ENCODE data around the gene GPATCH1.
"Not testable (repeated sequence)": the region's sequence is repeated elsewhere in the genome, so short reads cannot be mapped to it uniquely, and the experiment has no call there.

Gene GPATCH1

GRCh38 chr19:33150852-33151518, 70.0 kb downstream of the GPATCH1 start:
- Histone ChIP-seq H3K27me3 (replicated peaks; ENCODE audit: control insufficient read depth, insufficient read depth, low read length) (peaks cover 3% of the 10 kb centered on the region), H3K9me3 (ENCODE audit: control insufficient read depth, low read length) (no peaks in the 10 kb centered on the region), H3K36me3 (ENCODE audit: control insufficient read depth, insufficient read depth, low read length, severe bottlenecking) (no peaks in the 10 kb centered on the region), H3K4me3 (ENCODE audit: low read length) (no peak overlapping the region), H3K9ac (ENCODE audit: low read length) (no peak overlapping the region), H3K4me1 (ENCODE audit: control insufficient read depth, insufficient read depth, low read length) (peaks cover 2% of the 10 kb centered on the region)
- DNase-seq (ENCODE audit: low read depth) = no peak

- DNase-seq (ENCODE audit: low read depth) = peak; percentile 79
Observed at GRCh38 chr19:33152176-33152575, 71.2 kb downstream of the GPATCH1 start.

GRCh38 chr19:33152625-33153024, 71.6 kb downstream of the GPATCH1 start:
- not testable (repeated sequence) for H3K4me3 ChIP-seq (ENCODE audit: low read length); H3K36me3 ChIP-seq (ENCODE audit: control insufficient read depth, insufficient read depth, low read length, severe bottlenecking); H3K9ac ChIP-seq (ENCODE audit: low read length); H3K27me3 ChIP-seq (replicated peaks; ENCODE audit: control insufficient read depth, insufficient read depth, low read length); H3K9me3 ChIP-seq (ENCODE audit: control insufficient read depth, low read length); DNase-seq (ENCODE audit: low read depth)
- H3K4me1 ChIP-seq (ENCODE audit: control insufficient read depth, insufficient read depth, low read length) = peaks cover 10% of the 10 kb centered on the region

More at GRCh38 chr19:33152176-33152575, 71.2 kb downstream of the GPATCH1 start:
- Histone ChIP-seq H3K36me3 (ENCODE audit: control insufficient read depth, insufficient read depth, low read length, severe bottlenecking) (no peaks in the 10 kb centered on the region), H3K4me3 (ENCODE audit: low read length) (no peak overlapping the region), H3K9ac (ENCODE audit: low read length) (no peak overlapping the region), H3K4me1 (ENCODE audit: control insufficient read depth, insufficient read depth, low read length) (peaks cover 10% of the 10 kb centered on the region), H3K27me3 (replicated peaks; ENCODE audit: control insufficient read depth, insufficient read depth, low read length) (peaks cover 3% of the 10 kb centered on the region), H3K9me3 (ENCODE audit: control insufficient read depth, low read length) (no peaks in the 10 kb centered on the region)

- H3K4me3 ChIP-seq (ENCODE audit: low read length); H3K9me3 ChIP-seq (ENCODE audit: control insufficient read depth, low read length); H3K27me3 ChIP-seq (replicated peaks; ENCODE audit: control insufficient read depth, insufficient read depth, low read length); DNase-seq (ENCODE audit: low read depth); H3K9ac ChIP-seq (ENCODE audit: low read length); H3K36me3 ChIP-seq (ENCODE audit: control insufficient read depth, insufficient read depth, low read length, severe bottlenecking): not testable (repeated sequence)
- H3K4me1 ChIP-seq (ENCODE audit: control insufficient read depth, insufficient read depth, low read length) = peaks cover 10% of the 10 kb centered on the region
Observed at GRCh38 chr19:33154313-33154712, 73.3 kb downstream of the GPATCH1 start.

- peak; percentile 25 for DNase-seq (ENCODE audit: low read depth)
- Histone ChIP-seq H3K9ac (ENCODE audit: low read length) (no peak overlapping the region), H3K27me3 (replicated peaks; ENCODE audit: control insufficient read depth, insufficient read depth, low read length) (no peaks in the 10 kb centered on the region), H3K4me1 (ENCODE audit: control insufficient read depth, insufficient read depth, low read length) (peaks cover 10% of the 10 kb centered on the region), H3K36me3 (ENCODE audit: control insufficient read depth, insufficient read depth, low read length, severe bottlenecking) (no peaks in the 10 kb centered on the region), H3K9me3 (ENCODE audit: control insufficient read depth, low read length) (no peaks in the 10 kb centered on the region), H3K4me3 (ENCODE audit: low read length) (no peak overlapping the region)
Observed at GRCh38 chr19:33156334-33156733, 75.4 kb downstream of the GPATCH1 start.

GRCh38 chr19:33157906-33158305, 76.9 kb downstream of the GPATCH1 start:
- no peak for DNase-seq (ENCODE audit: low read depth)
- no peaks in the 10 kb centered on the region for H3K36me3 ChIP-seq (ENCODE audit: control insufficient read depth, insufficient read depth, low read length, severe bottlenecking)
- no peak overlapping the region for H3K9ac ChIP-seq (ENCODE audit: low read length)

GRCh38 chr19:33158365-33158764, 77.4 kb downstream of the GPATCH1 start:
- Histone ChIP-seq H3K36me3 (ENCODE audit: control insufficient read depth, insufficient read depth, low read length, severe bottlenecking) (no peaks in the 10 kb centered on the region), H3K9me3 (ENCODE audit: control insufficient read depth, low read length) (no peaks in the 10 kb centered on the region), H3K27me3 (replicated peaks; ENCODE audit: control insufficient read depth, insufficient read depth, low read length) (no peaks in the 10 kb centered on the region), H3K4me1 (ENCODE audit: control insufficient read depth, insufficient read depth, low read length) (peaks cover 13% of the 10 kb centered on the region), H3K9ac (ENCODE audit: low read length) (no peak overlapping the region), H3K4me3 (ENCODE audit: low read length) (no peak overlapping the region)
- no peak for DNase-seq (ENCODE audit: low read depth)

More at GRCh38 chr19:33157906-33158305, 76.9 kb downstream of the GPATCH1 start:
- no peak overlapping the region for H3K4me3 ChIP-seq (ENCODE audit: low read length)
- H3K9me3 ChIP-seq (ENCODE audit: control insufficient read depth, low read length) = no peaks in the 10 kb centered on the region
- peaks cover 13% of the 10 kb centered on the region for H3K4me1 ChIP-seq (ENCODE audit: control insufficient read depth, insufficient read depth, low read length)
- H3K27me3 ChIP-seq (replicated peaks; ENCODE audit: control insufficient read depth, insufficient read depth, low read length) = no peaks in the 10 kb centered on the region

- Histone ChIP-seq H3K4me1 (ENCODE audit: control insufficient read depth, insufficient read depth, low read length) (peaks cover 13% of the 10 kb centered on the region), H3K9me3 (ENCODE audit: control insufficient read depth, low read length) (no peaks in the 10 kb centered on the region), H3K4me3 (ENCODE audit: low read length) (no peak overlapping the region), H3K9ac (ENCODE audit: low read length) (no peak overlapping the region), H3K36me3 (ENCODE audit: control insufficient read depth, insufficient read depth, low read length, severe bottlenecking) (no peaks in the 10 kb centered on the region), H3K27me3 (replicated peaks; ENCODE audit: control insufficient read depth, insufficient read depth, low read length) (no peaks in the 10 kb centered on the region)
- no peak for DNase-seq (ENCODE audit: low read depth)
Observed at GRCh38 chr19:33159149-33159548, 78.2 kb downstream of the GPATCH1 start.

- no peaks in the 10 kb centered on the region for H3K27me3 ChIP-seq (replicated peaks; ENCODE audit: control insufficient read depth, insufficient read depth, low read length)
- H3K4me1 ChIP-seq (ENCODE audit: control insufficient read depth, insufficient read depth, low read length) = peaks cover 13% of the 10 kb centered on the region
- H3K36me3 ChIP-seq (ENCODE audit: control insufficient read depth, insufficient read depth, low read length, severe bottlenecking) = no peaks in the 10 kb centered on the region
- H3K9me3 ChIP-seq (ENCODE audit: control insufficient read depth, low read length) = no peaks in the 10 kb centered on the region
- no peak for DNase-seq (ENCODE audit: low read depth)
- H3K4me3 ChIP-seq (ENCODE audit: low read length) = no peak overlapping the region
- H3K9ac ChIP-seq (ENCODE audit: low read length) = no peak overlapping the region
Observed at GRCh38 chr19:33159893-33160292, 78.9 kb downstream of the GPATCH1 start.

GRCh38 chr19:33161201-33161600, 80.2 kb downstream of the GPATCH1 start:
- DNase-seq (ENCODE audit: low read depth) = no peak
- no peak overlapping the region for H3K9ac ChIP-seq (ENCODE audit: low read length)
- no peaks in the 10 kb centered on the region for H3K36me3 ChIP-seq (ENCODE audit: control insufficient read depth, insufficient read depth, low read length, severe bottlenecking)
- no peak overlapping the region for H3K4me3 ChIP-seq (ENCODE audit: low read length)
- no peaks in the 10 kb centered on the region for H3K9me3 ChIP-seq (ENCODE audit: control insufficient read depth, low read length)
- H3K4me1 ChIP-seq (ENCODE audit: control insufficient read depth, insufficient read depth, low read length) = peaks cover 9% of the 10 kb centered on the region
- H3K27me3 ChIP-seq (replicated peaks; ENCODE audit: control insufficient read depth, insufficient read depth, low read length) = no peaks in the 10 kb centered on the region

GRCh38 chr19:33163481-33163880, 82.5 kb downstream of the GPATCH1 start:
- Histone ChIP-seq H3K4me1 (ENCODE audit: control insufficient read depth, insufficient read depth, low read length) (peaks cover 3% of the 10 kb centered on the region), H3K27me3 (replicated peaks; ENCODE audit: control insufficient read depth, insufficient read depth, low read length) (no peaks in the 10 kb centered on the region), H3K9ac (ENCODE audit: low read length) (no peak overlapping the region), H3K9me3 (ENCODE audit: control insufficient read depth, low read length) (peaks cover 4% of the 10 kb centered on the region), H3K4me3 (ENCODE audit: low read length) (no peak overlapping the region), H3K36me3 (ENCODE audit: control insufficient read depth, insufficient read depth, low read length, severe bottlenecking) (no peaks in the 10 kb centered on the region)
- DNase-seq (ENCODE audit: low read depth) = no peak

GRCh38 chr19:33166037-33166436, 85.1 kb downstream of the GPATCH1 start:
- H3K27me3 ChIP-seq (replicated peaks; ENCODE audit: control insufficient read depth, insufficient read depth, low read length); H3K4me1 ChIP-seq (ENCODE audit: control insufficient read depth, insufficient read depth, low read length); DNase-seq (ENCODE audit: low read depth); H3K9ac ChIP-seq (ENCODE audit: low read length); H3K9me3 ChIP-seq (ENCODE audit: control insufficient read depth, low read length); H3K36me3 ChIP-seq (ENCODE audit: control insufficient read depth, insufficient read depth, low read length, severe bottlenecking); H3K4me3 ChIP-seq (ENCODE audit: low read length): not testable (repeated sequence)

Data from adipocyte (in vitro differentiated cells).